Measurements from ENCODE around the gene HEG1.
"Not testable (repeated sequence)": the region's sequence is repeated elsewhere in the genome, so short reads cannot be mapped to it uniquely, and the experiment has no call there.

Gene HEG1

GRCh38 chr3:125083776-125084175 is 28.0 kb upstream of the HEG1 start:
- Histone ChIP-seq H3F3A (ENCODE audit: insufficient read depth) (no peaks in the 10 kb centered on the region), H3K27ac (ENCODE audit: low read depth, low read length) (no peak overlapping the region), H3K9me2 (replicated peaks; ENCODE audit: insufficient read depth, low read length) (no peaks in the 10 kb centered on the region), H3K4me2 (ENCODE audit: low read depth, low read length, poor library complexity, severe bottlenecking) (no peak overlapping the region), H4K20me1 (ENCODE audit: low read depth, low read length) (no peaks in the 10 kb centered on the region), H3K9me3 (ENCODE audit: insufficient read depth, low read length) (no peaks in the 10 kb centered on the region), H3K27me3 (ENCODE audit: low read length) (no peaks in the 10 kb centered on the region), H3K79me2 (ENCODE audit: insufficient read depth, low read length) (no peaks in the 10 kb centered on the region), H3K9ac (ENCODE audit: low read length) (no peak overlapping the region), H3K36me3 (ENCODE audit: low read length) (no peaks in the 10 kb centered on the region), H3K4me3 (ENCODE audit: insufficient read depth, low read length, poor library complexity, severe bottlenecking) (no peak overlapping the region), H2AFZ (ENCODE audit: low read depth, low read length, severe bottlenecking) (no peak overlapping the region)
- TF ChIP-seq EZH2phosphoT487 (conservative IDR thresholded peaks at IDR 0.05; ENCODE audit: low read length) (no peak), CTCF (IDR thresholded peaks at IDR 0.05; ENCODE audit: insufficient read depth, low read length, poor library complexity, severe bottlenecking) (no peak)

DNA sequence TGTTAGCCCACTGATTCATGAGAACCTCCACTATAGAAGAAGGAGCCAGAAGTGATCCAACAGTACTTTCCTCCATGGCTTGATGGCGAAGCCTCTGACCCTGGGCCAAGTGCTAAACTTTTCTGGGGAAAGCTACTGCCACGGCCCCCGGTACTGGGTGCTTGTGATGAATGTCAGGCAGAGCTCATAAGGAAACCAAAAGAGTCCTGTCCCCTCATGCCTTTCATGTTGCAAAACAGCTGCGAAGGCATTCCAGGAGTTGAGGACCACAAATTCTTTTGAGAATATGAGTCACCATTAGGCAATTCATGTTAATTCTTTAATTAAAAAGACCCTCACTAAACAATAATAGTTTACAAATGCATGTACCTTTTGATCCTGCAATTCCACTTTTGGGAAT is 26.5 kb upstream of the HEG1 start:
- not testable (repeated sequence) for H3F3A ChIP-seq (ENCODE audit: insufficient read depth)

GRCh38 chr3:125080077-125080476 is 24.3 kb upstream of the HEG1 start:
- no peaks in the 10 kb centered on the region for H3F3A ChIP-seq (ENCODE audit: insufficient read depth)
- no peaks in the 10 kb centered on the region for H3K36me3 ChIP-seq (ENCODE audit: low read length)
- H3K9me3 ChIP-seq (ENCODE audit: insufficient read depth, low read length) = no peaks in the 10 kb centered on the region
- H3K9ac ChIP-seq (ENCODE audit: low read length) = no peak overlapping the region
- H3K27ac ChIP-seq (ENCODE audit: low read depth, low read length) = no peak overlapping the region
- no peaks in the 10 kb centered on the region for H3K79me2 ChIP-seq (ENCODE audit: insufficient read depth, low read length)
- no peak overlapping the region for H2AFZ ChIP-seq (ENCODE audit: low read depth, low read length, severe bottlenecking)
- H4K20me1 ChIP-seq (ENCODE audit: low read depth, low read length) = no peaks in the 10 kb centered on the region
- TF ChIP-seq CTCF (IDR thresholded peaks at IDR 0.05; ENCODE audit: insufficient read depth, low read length, poor library complexity, severe bottlenecking) (no peak), EZH2phosphoT487 (conservative IDR thresholded peaks at IDR 0.05; ENCODE audit: low read length) (no peak)
- H3K4me3 ChIP-seq (ENCODE audit: insufficient read depth, low read length, poor library complexity, severe bottlenecking) = no peak overlapping the region
- no peak overlapping the region for H3K4me2 ChIP-seq (ENCODE audit: low read depth, low read length, poor library complexity, severe bottlenecking)
- H3K9me2 ChIP-seq (replicated peaks; ENCODE audit: insufficient read depth, low read length) = no peaks in the 10 kb centered on the region
- H3K27me3 ChIP-seq (ENCODE audit: low read length) = no peaks in the 10 kb centered on the region

More for the DNA sequence above, 26.5 kb upstream of the HEG1 start:
- not testable (repeated sequence) for H3K4me2 ChIP-seq (ENCODE audit: low read depth, low read length, poor library complexity, severe bottlenecking); H4K20me1 ChIP-seq (ENCODE audit: low read depth, low read length); H3K79me2 ChIP-seq (ENCODE audit: insufficient read depth, low read length); H3K9me3 ChIP-seq (ENCODE audit: insufficient read depth, low read length); H3K27me3 ChIP-seq (ENCODE audit: low read length); H3K9me2 ChIP-seq (replicated peaks; ENCODE audit: insufficient read depth, low read length); H2AFZ ChIP-seq (ENCODE audit: low read depth, low read length, severe bottlenecking); H3K9ac ChIP-seq (ENCODE audit: low read length); H3K4me3 ChIP-seq (ENCODE audit: insufficient read depth, low read length, poor library complexity, severe bottlenecking); H3K27ac ChIP-seq (ENCODE audit: low read depth, low read length); H3K36me3 ChIP-seq (ENCODE audit: low read length)

- no peak overlapping the region for H3K9ac ChIP-seq (ENCODE audit: low read length)
- H3K36me3 ChIP-seq (ENCODE audit: low read length) = no peaks in the 10 kb centered on the region
- no peaks in the 10 kb centered on the region for H3K79me2 ChIP-seq (ENCODE audit: insufficient read depth, low read length)
- H3K27ac ChIP-seq (ENCODE audit: low read depth, low read length) = no peak overlapping the region
- H3K27me3 ChIP-seq (ENCODE audit: low read length) = no peaks in the 10 kb centered on the region
- H3K4me2 ChIP-seq (ENCODE audit: low read depth, low read length, poor library complexity, severe bottlenecking) = no peak overlapping the region
- no peaks in the 10 kb centered on the region for H3K9me2 ChIP-seq (replicated peaks; ENCODE audit: insufficient read depth, low read length)
- H2AFZ ChIP-seq (ENCODE audit: low read depth, low read length, severe bottlenecking) = no peak overlapping the region
- TF ChIP-seq EZH2phosphoT487 (conservative IDR thresholded peaks at IDR 0.05; ENCODE audit: low read length) = no peak
- no peak for TF ChIP-seq CTCF (IDR thresholded peaks at IDR 0.05; ENCODE audit: insufficient read depth, low read length, poor library complexity, severe bottlenecking)
- H4K20me1 ChIP-seq (ENCODE audit: low read depth, low read length) = no peaks in the 10 kb centered on the region
- no peaks in the 10 kb centered on the region for H3F3A ChIP-seq (ENCODE audit: insufficient read depth)
- H3K9me3 ChIP-seq (ENCODE audit: insufficient read depth, low read length) = no peaks in the 10 kb centered on the region
- H3K4me3 ChIP-seq (ENCODE audit: insufficient read depth, low read length, poor library complexity, severe bottlenecking) = no peak overlapping the region
Measured at GRCh38 chr3:125079675-125080045, 23.9 kb upstream of the HEG1 start.

All from SU-DHL-6 (cell line).